ENCODE data around the gene SHC2.
"Not testable (repeated sequence)": the region's sequence is repeated elsewhere in the genome, so short reads cannot be mapped to it uniquely, and the experiment has no call there.

The SHC2 gene

GRCh38 chr19:444677-445210, 16.1 kb downstream of the SHC2 start:
- DNase-seq = no peak

- no peak for DNase-seq
Observed at GRCh38 chr19:443005-443404, 17.8 kb downstream of the SHC2 start.

- DNase-seq = no peak
Observed at GRCh38 chr19:442085-442484, 18.7 kb downstream of the SHC2 start.

- no peak for DNase-seq
Observed at GRCh38 chr19:441213-441836, 19.5 kb downstream of the SHC2 start.

- no peak for DNase-seq
Observed at GRCh38 chr19:440391-441212, 20.2 kb downstream of the SHC2 start.

GRCh38 chr19:439167-439900, 21.5 kb downstream of the SHC2 start:
- no peak for DNase-seq

- DNase-seq = no peak
Observed at GRCh38 chr19:438416-438958, 22.3 kb downstream of the SHC2 start.

- DNase-seq = no peak
Observed at GRCh38 chr19:437041-437440, 23.8 kb downstream of the SHC2 start.

- no peak for DNase-seq
Observed at GRCh38 chr19:436413-436950, 24.4 kb downstream of the SHC2 start.

- DNase-seq = no peak
Observed at GRCh38 chr19:435707-436412, 25.0 kb downstream of the SHC2 start.

- no peak for DNase-seq
Observed at GRCh38 chr19:435056-435706, 25.7 kb downstream of the SHC2 start.

GRCh38 chr19:434152-434960, 26.5 kb downstream of the SHC2 start:
- DNase-seq = no peak

GRCh38 chr19:430701-431100, 30.1 kb downstream of the SHC2 start:
- no peak for DNase-seq

- DNase-seq = no peak
Observed at GRCh38 chr19:428149-428548, 32.7 kb downstream of the SHC2 start.

GRCh38 chr19:427675-428074, 33.2 kb downstream of the SHC2 start:
- not testable (repeated sequence) for DNase-seq

- DNase-seq = no peak
Observed at GRCh38 chr19:426725-427445, 33.9 kb downstream of the SHC2 start.

GRCh38 chr19:425056-425455, 35.8 kb downstream of the SHC2 start:
- DNase-seq = no peak

- DNase-seq = no peak
Observed at GRCh38 chr19:424546-424945, 36.3 kb downstream of the SHC2 start.

- DNase-seq = no peak
Observed at GRCh38 chr19:423691-424466, 37.0 kb downstream of the SHC2 start.

GRCh38 chr19:422917-423226, 38.0 kb downstream of the SHC2 start:
- not testable (repeated sequence) for DNase-seq
